ENCODE results near the gene MLIP. TPM values are rescaled to one million over a fixed set of nuclear protein-coding genes. Genes with fewer than 3 reads are reported as not detected.
A peak's percentile ranks its signal among the peaks of the same experiment; 100 is the strongest.

Gene MLIP
- polyA plus RNA-seq, 1 experiment = not detected

DNA sequence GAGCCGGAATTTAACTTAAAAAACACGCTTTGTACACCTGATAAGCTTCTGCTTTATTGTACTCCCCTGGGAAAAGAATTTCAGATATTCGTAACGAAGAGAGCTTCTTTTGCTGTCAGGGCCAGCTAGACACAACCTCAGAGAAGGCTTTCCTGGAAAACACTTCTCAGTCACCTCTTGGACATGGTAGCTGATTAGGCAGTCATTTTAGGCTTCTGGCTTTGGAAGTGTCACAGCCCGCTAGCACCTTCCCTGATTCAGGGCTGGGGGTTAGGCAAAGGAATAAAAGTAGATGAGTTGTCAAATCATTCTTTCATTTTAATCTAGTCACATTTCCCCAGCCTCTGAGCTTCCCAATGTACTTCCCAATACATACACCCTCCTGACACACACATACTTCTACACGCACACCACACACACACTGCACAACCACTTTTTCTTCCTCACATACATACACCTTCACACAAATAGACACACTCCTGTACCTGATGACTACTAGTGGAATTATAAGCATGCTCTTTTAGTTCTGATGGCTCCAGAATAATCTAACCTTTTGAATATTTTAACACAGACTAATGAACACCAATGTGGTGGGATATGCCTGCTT is 162.1 kb downstream of the MLIP start:
- TF ChIP-seq, protein P1, sequence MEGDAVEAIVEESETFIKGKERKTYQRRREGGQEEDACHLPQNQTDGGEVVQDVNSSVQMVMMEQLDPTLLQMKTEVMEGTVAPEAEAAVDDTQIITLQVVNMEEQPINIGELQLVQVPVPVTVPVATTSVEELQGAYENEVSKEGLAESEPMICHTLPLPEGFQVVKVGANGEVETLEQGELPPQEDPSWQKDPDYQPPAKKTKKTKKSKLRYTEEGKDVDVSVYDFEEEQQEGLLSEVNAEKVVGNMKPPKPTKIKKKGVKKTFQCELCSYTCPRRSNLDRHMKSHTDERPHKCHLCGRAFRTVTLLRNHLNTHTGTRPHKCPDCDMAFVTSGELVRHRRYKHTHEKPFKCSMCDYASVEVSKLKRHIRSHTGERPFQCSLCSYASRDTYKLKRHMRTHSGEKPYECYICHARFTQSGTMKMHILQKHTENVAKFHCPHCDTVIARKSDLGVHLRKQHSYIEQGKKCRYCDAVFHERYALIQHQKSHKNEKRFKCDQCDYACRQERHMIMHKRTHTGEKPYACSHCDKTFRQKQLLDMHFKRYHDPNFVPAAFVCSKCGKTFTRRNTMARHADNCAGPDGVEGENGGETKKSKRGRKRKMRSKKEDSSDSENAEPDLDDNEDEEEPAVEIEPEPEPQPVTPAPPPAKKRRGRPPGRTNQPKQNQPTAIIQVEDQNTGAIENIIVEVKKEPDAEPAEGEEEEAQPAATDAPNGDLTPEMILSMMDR (IDR thresholded peaks at IDR 0.05; ENCODE audit: insufficient read depth, low read depth, low read length) = no peak
- CTCF ChIA-PET = interaction anchor here (1.9 kb wide), 1 partner anchor 287 kb away, joined by 7 read pairs; no protein-coding TSS in a partner anchor

DNA sequence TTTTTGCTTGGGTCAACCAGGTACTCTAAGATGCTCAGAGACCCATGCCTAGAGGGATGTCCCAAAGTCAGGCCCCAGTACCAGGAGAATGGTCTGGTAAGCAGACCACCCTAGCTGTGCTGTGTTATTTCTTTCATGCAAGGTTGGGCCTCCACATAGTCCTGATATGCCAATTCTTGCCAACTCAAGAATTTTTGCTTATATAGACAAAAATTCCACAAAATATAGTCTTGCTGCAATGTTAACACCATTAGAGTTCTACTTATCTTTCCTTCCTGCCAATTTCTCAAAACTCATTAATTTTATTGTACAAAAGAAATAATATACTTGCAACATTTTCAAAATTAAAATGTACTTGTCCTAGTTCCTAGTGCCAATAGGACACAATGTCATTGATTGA is 163.1 kb downstream of the MLIP start:
- H3K36me3 ChIP-seq (ENCODE audit: control insufficient read depth, insufficient read depth, low read length) = no peaks in the 10 kb centered on the region
- H3K4me3 ChIP-seq (ENCODE audit: low read depth, low read length) = no peak overlapping the region
- CTCF ChIA-PET = no interaction called here
- no peaks in the 10 kb centered on the region for H3K27me3 ChIP-seq (ENCODE audit: control insufficient read depth, insufficient read depth, low read length)
- DNase-seq (ENCODE audit: low read depth) = no peak
- TF ChIP-seq, protein P1 (IDR thresholded peaks at IDR 0.05; ENCODE audit: insufficient read depth, low read depth, low read length) = no peak
- POLR2A ChIA-PET = no interaction called here

More for the DNA sequence above, 162.1 kb downstream of the MLIP start:
- DNase-seq (ENCODE audit: low read depth) = no peak
- H3K4me3 ChIP-seq (ENCODE audit: low read depth, low read length) = no peak overlapping the region
- H3K27me3 ChIP-seq (ENCODE audit: control insufficient read depth, insufficient read depth, low read length) = no peaks in the 10 kb centered on the region
- H3K36me3 ChIP-seq (ENCODE audit: control insufficient read depth, insufficient read depth, low read length) = no peaks in the 10 kb centered on the region
- POLR2A ChIA-PET = no interaction called here

DNA sequence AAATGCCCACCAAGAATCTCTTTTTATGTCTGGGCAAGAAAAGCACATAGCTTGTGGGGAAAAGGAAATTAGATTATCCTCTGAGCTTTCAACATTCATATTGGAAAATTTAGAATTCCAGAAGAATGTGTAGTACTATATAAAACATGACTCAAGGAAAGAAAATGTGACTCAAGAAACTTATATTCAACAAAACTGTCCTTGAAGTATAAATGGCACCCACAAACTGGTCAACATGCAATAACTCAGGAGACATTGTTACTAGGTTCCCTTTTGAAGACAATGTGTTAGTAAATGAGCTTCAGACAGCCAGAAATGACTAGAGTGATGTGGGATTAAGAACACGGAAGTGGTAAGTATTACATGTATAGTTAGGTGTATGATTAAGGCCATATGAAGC is 170.9 kb downstream of the MLIP start:
- ChIA-PET CTCF (interaction anchor here (0.7 to 1.2 kb wide), 2 partner anchors 15 to 18 kb away, joined by 4 read pairs; no protein-coding TSS in a partner anchor), POLR2A (interaction anchor here (0.6 to 0.7 kb wide), 2 partner anchors 18 to 297 kb away, joined by 3 read pairs; no protein-coding TSS in a partner anchor)
- Histone ChIP-seq H3K4me3 (ENCODE audit: low read depth, low read length) (no peak overlapping the region), H3K27me3 (ENCODE audit: control insufficient read depth, insufficient read depth, low read length) (no peaks in the 10 kb centered on the region), H3K36me3 (ENCODE audit: control insufficient read depth, insufficient read depth, low read length) (no peaks in the 10 kb centered on the region)
- TF ChIP-seq, protein P1 (IDR thresholded peaks at IDR 0.05; ENCODE audit: insufficient read depth, low read depth, low read length) = no peak
- peak; percentile 92 for DNase-seq (ENCODE audit: low read depth)

DNA sequence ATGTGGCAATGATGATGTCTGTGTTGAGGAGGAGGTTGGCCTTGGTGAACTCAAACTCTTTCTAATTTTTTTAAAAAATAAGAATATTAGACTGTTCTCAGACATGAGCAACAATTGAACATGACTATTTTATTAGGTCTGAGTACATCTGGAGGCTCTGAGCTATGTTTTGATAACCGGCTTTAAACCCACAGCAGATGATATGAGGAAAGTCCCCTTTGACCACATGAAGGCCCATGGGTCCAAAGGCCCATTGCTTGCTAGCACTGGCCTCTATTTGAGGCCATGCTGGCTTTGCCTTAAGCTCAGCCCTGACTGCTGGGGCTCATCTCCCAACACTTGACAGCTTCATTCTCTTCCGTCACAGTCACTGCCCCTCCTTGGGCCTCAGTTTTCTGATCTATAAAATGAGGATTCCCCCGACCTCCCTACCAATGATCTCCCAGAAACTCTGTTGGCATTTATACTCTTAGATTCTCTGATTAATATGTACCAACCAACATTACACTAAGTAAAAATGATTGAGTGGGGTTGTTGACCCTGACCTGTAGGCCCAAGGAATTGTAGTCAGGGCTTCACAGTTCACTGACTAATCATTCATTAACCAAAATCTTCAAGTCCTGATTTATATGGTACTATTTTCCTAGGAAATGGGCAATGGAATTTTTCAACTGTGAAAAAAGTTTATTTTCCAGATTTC is 173.1 kb downstream of the MLIP start:
- CTCF ChIA-PET = interaction anchor here (1.2 kb wide), 1 partner anchor 19 kb away, joined by 3 read pairs; no protein-coding TSS in a partner anchor
- no peaks in the 10 kb centered on the region for H3K27me3 ChIP-seq (ENCODE audit: control insufficient read depth, insufficient read depth, low read length)
- peak; percentile 50 for DNase-seq (ENCODE audit: low read depth)
- no peak overlapping the region for H3K4me3 ChIP-seq (ENCODE audit: low read depth, low read length)
- POLR2A ChIA-PET = no interaction called here
- TF ChIP-seq, protein P1 (IDR thresholded peaks at IDR 0.05; ENCODE audit: insufficient read depth, low read depth, low read length) = no peak
- no peaks in the 10 kb centered on the region for H3K36me3 ChIP-seq (ENCODE audit: control insufficient read depth, insufficient read depth, low read length)

DNA sequence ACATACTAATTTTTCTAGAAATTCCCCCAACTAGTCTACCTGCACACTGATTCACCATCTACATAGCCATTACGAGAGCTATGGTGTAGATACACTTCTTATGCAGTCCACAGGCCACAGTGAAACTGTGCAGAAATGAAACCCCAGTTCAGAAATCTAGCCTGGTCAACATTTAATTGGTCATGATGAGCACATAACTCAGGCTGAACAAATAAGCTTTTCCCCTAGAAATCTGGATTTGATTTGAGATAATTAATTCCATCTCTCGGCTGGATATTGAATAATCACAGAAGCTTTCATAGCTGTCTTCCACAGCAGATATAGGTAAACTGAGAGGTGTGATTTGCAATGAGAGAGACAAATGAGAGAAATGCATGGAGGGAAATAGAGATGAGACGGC is 174.4 kb downstream of the MLIP start:
- no peak overlapping the region for H3K4me3 ChIP-seq (ENCODE audit: low read depth, low read length)
- no peaks in the 10 kb centered on the region for H3K27me3 ChIP-seq (ENCODE audit: control insufficient read depth, insufficient read depth, low read length)
- no peaks in the 10 kb centered on the region for H3K36me3 ChIP-seq (ENCODE audit: control insufficient read depth, insufficient read depth, low read length)
- TF ChIP-seq, protein P1 (IDR thresholded peaks at IDR 0.05; ENCODE audit: insufficient read depth, low read depth, low read length) = no peak
- ChIA-PET POLR2A (no interaction called here), CTCF (interaction anchor here (1.6 kb wide), 1 partner anchor 300 kb away, joined by 4 read pairs; no protein-coding TSS in a partner anchor)
- peak; percentile 36 for DNase-seq (ENCODE audit: low read depth)

Data from BJ (cell line).